ENCODE measurements around the gene ASGR2. TPM values are rescaled to one million over a fixed set of nuclear protein-coding genes. Genes with fewer than 3 reads are reported as not detected.

The ASGR2 gene
- total and polyA plus RNA-seq, 2 of the 13 experiments (the other 11 are each of a cell fraction or from before 2014, with no cell fraction given): 320 to 754 TPM

DNA sequence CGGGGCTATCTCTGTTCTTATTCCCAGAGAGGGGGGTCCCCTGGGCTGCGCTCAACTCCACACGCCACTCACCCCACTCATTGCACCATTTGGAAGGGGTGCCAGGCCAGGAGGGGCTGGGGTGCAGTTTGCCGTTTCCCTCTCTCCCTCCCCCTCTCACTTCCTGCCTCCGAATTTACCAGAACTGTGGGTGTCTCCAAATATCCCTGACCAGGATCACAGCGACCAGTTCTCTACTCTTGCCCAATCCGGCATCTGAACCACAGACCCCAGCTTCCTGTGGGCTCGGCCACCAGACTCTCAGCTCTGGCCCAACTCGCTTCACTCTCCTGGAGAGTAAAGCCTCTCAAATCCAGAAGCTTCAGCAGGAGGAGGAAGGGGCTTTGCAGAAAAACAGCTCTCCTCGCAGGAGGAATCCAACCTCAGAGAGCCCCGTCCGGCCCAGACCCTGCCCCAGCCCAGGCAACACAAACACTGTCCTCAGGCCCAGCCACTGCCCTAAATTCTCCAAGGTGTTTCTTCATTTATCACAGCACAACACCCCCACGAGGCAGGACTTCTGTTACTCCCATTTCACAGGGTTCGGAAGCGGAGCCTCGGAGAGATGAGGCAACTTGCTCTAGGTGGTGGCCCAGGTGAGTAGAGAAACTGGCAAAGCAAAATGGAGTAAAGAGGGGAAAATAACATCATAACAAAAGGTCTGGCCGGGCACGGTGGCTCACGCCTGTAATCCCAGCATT is 423 bp upstream of the ASGR2 start (continued):
- 0 out of 2 replicates have a peak, but pooled peaks have one; percentile 33 for TF ChIP-seq PRMT3 (CRISPR knock-in tag; IDR thresholded peaks at IDR 0.05; ENCODE audit: borderline replicate concordance, low read depth)
- TF ChIP-seq KDM2A (CRISPR knock-in tag; IDR thresholded peaks at IDR 0.05; ENCODE audit: borderline replicate concordance, low read depth): no peak
- TF ChIP-seq, protein P1, sequence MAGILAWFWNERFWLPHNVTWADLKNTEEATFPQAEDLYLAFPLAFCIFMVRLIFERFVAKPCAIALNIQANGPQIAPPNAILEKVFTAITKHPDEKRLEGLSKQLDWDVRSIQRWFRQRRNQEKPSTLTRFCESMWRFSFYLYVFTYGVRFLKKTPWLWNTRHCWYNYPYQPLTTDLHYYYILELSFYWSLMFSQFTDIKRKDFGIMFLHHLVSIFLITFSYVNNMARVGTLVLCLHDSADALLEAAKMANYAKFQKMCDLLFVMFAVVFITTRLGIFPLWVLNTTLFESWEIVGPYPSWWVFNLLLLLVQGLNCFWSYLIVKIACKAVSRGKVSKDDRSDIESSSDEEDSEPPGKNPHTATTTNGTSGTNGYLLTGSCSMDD (CRISPR knock-in tag; IDR thresholded peaks at IDR 0.05): no peak
- TF ChIP-seq ZNF263 (CRISPR knock-in tag; IDR thresholded peaks at IDR 0.05): no peak
- no peak for TF ChIP-seq ZNF441 (CRISPR knock-in tag; IDR thresholded peaks at IDR 0.05; ENCODE audit: borderline replicate concordance)
- TF ChIP-seq TOPORS (CRISPR knock-in tag; IDR thresholded peaks at IDR 0.05): no peak
- TF ChIP-seq JUN (CRISPR knock-in tag; IDR thresholded peaks at IDR 0.05): no peak
- TF ChIP-seq ZFP36 (IDR thresholded peaks at IDR 0.05; ENCODE audit: borderline replicate concordance, low read depth, low read length, partially characterized antibody): no peak
- TF ChIP-seq, protein P2, sequence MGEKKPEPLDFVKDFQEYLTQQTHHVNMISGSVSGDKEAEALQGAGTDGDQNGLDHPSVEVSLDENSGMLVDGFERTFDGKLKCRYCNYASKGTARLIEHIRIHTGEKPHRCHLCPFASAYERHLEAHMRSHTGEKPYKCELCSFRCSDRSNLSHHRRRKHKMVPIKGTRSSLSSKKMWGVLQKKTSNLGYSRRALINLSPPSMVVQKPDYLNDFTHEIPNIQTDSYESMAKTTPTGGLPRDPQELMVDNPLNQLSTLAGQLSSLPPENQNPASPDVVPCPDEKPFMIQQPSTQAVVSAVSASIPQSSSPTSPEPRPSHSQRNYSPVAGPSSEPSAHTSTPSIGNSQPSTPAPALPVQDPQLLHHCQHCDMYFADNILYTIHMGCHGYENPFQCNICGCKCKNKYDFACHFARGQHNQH (CRISPR knock-in tag; IDR thresholded peaks at IDR 0.05): peak; percentile 15; the same call in 1 of the 2 replicates
- TF ChIP-seq SRSF9 (IDR thresholded peaks at IDR 0.05; ENCODE audit: borderline replicate concordance, insufficient read depth, low read depth, low read length, poor library complexity, severe bottlenecking): no peak
- no peak for TF ChIP-seq ZNF224 (CRISPR knock-in tag; IDR thresholded peaks at IDR 0.05)
- TF ChIP-seq, protein P3, sequence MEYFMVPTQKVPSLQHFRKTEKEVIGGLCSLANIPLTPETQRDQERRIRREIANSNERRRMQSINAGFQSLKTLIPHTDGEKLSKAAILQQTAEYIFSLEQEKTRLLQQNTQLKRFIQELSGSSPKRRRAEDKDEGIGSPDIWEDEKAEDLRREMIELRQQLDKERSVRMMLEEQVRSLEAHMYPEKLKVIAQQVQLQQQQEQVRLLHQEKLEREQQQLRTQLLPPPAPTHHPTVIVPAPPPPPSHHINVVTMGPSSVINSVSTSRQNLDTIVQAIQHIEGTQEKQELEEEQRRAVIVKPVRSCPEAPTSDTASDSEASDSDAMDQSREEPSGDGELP (IDR thresholded peaks at IDR 0.05; ENCODE audit: borderline replicate concordance, low read depth): no peak
- 0 out of 2 replicates have a peak, but pooled peaks have one; percentile 47 for TF ChIP-seq ZBTB42 (CRISPR knock-in tag; IDR thresholded peaks at IDR 0.05)
- TF ChIP-seq NRL (CRISPR knock-in tag; IDR thresholded peaks at IDR 0.05; ENCODE audit: borderline replicate concordance): no peak
- TF ChIP-seq MAF1 (CRISPR knock-in tag; IDR thresholded peaks at IDR 0.05; ENCODE audit: borderline replicate concordance): peak; percentile 69; the same call in 1 of the 2 replicates
- TF ChIP-seq GPN1 (CRISPR knock-in tag; IDR thresholded peaks at IDR 0.05; ENCODE audit: borderline replicate concordance): no peak
- TF ChIP-seq NAIF1 (CRISPR knock-in tag; IDR thresholded peaks at IDR 0.05; ENCODE audit: borderline replicate concordance): no peak
- TF ChIP-seq ZNF83 (CRISPR knock-in tag; IDR thresholded peaks at IDR 0.05; ENCODE audit: borderline replicate concordance): no peak
- TF ChIP-seq KAT8 (CRISPR knock-in tag; IDR thresholded peaks at IDR 0.05): no peak
- TF ChIP-seq ISX (CRISPR knock-in tag; conservative IDR thresholded peaks at IDR 0.05): no peak
- no peak for TF ChIP-seq ZSCAN30 (CRISPR knock-in tag; IDR thresholded peaks at IDR 0.05)
- TF ChIP-seq MBD4 (IDR thresholded peaks at IDR 0.05; ENCODE audit: borderline replicate concordance, low read length): no peak
- no peak for TF ChIP-seq ZNF460 (CRISPR knock-in tag; IDR thresholded peaks at IDR 0.05; ENCODE audit: borderline replicate concordance)
- no peak for TF ChIP-seq ARHGAP35 (CRISPR knock-in tag; IDR thresholded peaks at IDR 0.05; ENCODE audit: borderline replicate concordance)
- no peak for TF ChIP-seq BCL6 (CRISPR knock-in tag; IDR thresholded peaks at IDR 0.05)
- TF ChIP-seq LCORL (IDR thresholded peaks at IDR 0.05): peak; percentile 54; the same call in 1 of the 2 replicates
- TF ChIP-seq LCORL (CRISPR knock-in tag; IDR thresholded peaks at IDR 0.05): peak; percentile 79
- TF ChIP-seq HNRNPL (IDR thresholded peaks at IDR 0.05; ENCODE audit: low read depth, low read length): no peak; the same call in 1 of the 2 replicates
